Spleen (tissue), 11 donors: ENCODE measurements around the gene ZNF598. TPM values are rescaled to one million over a fixed set of nuclear protein-coding genes. Genes with fewer than 3 reads are reported as not detected.
"Not testable (repeated sequence)": the region's sequence is repeated elsewhere in the genome, so short reads cannot be mapped to it uniquely, and the experiment has no call there.

Source experiments
- DNase-seq: peaks from one replicate; pipeline ENCODE4 v3.0.0-alpha.2; 2020
- H3K27ac ChIP-seq, 8 donors: fragments of 200-600 bp; sonication (generic) in 7 of 8; 1 replicate in 4 of 8; 2 replicates in 4 of 8; pipeline versions ENCODE4 v1.5.0 to v1.8.0; 2016 to 2021; ENCODE audit warnings: inconsistent platforms in 4 of 8, mild to moderate bottlenecking in 4 of 8, moderate library complexity in 1 of 8
- H3K27me3 ChIP-seq, 7 donors: fragments of 200-600 bp; sonication (generic) in 6 of 7; replicated peaks in 1 of 7; 1 replicate in 4 of 7; 2 replicates in 3 of 7; pipeline versions ENCODE4 v1.5.0 to v1.8.0; 2016 to 2021; ENCODE audit warnings: inconsistent platforms in 3 of 7, mild to moderate bottlenecking in 1 of 7
- H3K36me3 ChIP-seq, 6 donors: fragments of 200-600 bp; sonication (generic) in 5 of 6; 1 replicate in 4 of 6; 2 replicates in 2 of 6; pipeline versions ENCODE4 v1.5.0 to v1.8.0; 2016 to 2021; ENCODE audit warnings: inconsistent platforms in 2 of 6
- H3K4me1 ChIP-seq, 6 donors: fragments of 200-600 bp; sonication (generic) in 5 of 6; 1 replicate in 3 of 6; 2 replicates in 3 of 6; pipeline versions ENCODE4 v1.5.0 to v1.8.0; 2016 to 2021; ENCODE audit warnings: inconsistent platforms in 3 of 6
- H3K4me3 ChIP-seq, 8 donors: fragments of 200-600 bp; sonication (generic) in 7 of 8; 1 replicate in 4 of 8; 2 replicates in 4 of 8; pipeline versions ENCODE4 v1.5.0 to v1.8.0; 2016 to 2021; ENCODE audit warnings: inconsistent platforms in 4 of 8, mild to moderate bottlenecking in 4 of 8, moderate library complexity in 2 of 8
- H3K9me3 ChIP-seq, 8 donors: fragments of 200-600 bp; sonication (generic) in 7 of 8; 1 replicate in 4 of 8; 2 replicates in 4 of 8; pipeline versions ENCODE4 v1.5.0 to v1.8.0; 2016 to 2021; ENCODE audit warnings: inconsistent platforms in 4 of 8
- CTCF ChIP-seq, 11 experiments: fragments of 200-600 bp in 7 of 11; fragments of 450-650 bp in 4 of 11; sonication (generic) in 4 of 11; IDR thresholded peaks in 8 of 11; conservative IDR thresholded peaks in 3 of 11; 1 replicate in 7 of 11; 2 replicates in 4 of 11; pipeline versions ENCODE4 v1.4.0 to v1.8.0; 2016 to 2021; ENCODE audit warnings: antibody characterized with exemption in 11 of 11, inconsistent platforms in 4 of 11, mild to moderate bottlenecking in 1 of 11
- POLR2A ChIP-seq, 3 donors: fragments of 450-650 bp; IDR thresholded peaks; one replicate each; pipeline ENCODE4 v1.5.1; 2017; ENCODE audit warnings: antibody characterized with exemption in 3 of 3, mild to moderate bottlenecking in 1 of 3
- POLR2AphosphoS5 ChIP-seq, 3 donors: sonication (generic); formaldehyde crosslinking; IDR thresholded peaks; one replicate each; pipeline ENCODE4 v1.5.1; 2017; ENCODE audit warnings: antibody characterized with exemption in 3 of 3
- WGBS, 5 donors: extraction: QIAGEN DNeasy Blood & Tissue Kit in 3 of 5; methylation state at CpG; one replicate each; pipeline versions ENCODE4 v1.1.5 to v1.1.7; 2013 to 2018; 5-methylcytosine and 5-hydroxymethylcytosine counted together
- intact Hi-C: fragments of 100-400 bp; cut with DNase I; formaldehyde crosslinking; loops from one replicate; pipeline ENCODE4 v1.15.0; 2023; ENCODE audit warnings: low total_unique reads
- polyA plus RNA-seq, 3 donors: library from polyadenylated mRNA; stranded (reverse); fragments of 200-250 nt; gene quantifications; one replicate each; pipeline ENCODE4 v1.2.1, GENCODE V29; 2013
- total RNA-seq, 7 donors: library from RNA; depleted of rRNA in 3 of 7; stranded (reverse); fragments of >200 nt in 3 of 7; fragmentation: NEBNext Ultra II Directional in 4 of 7; extraction: Animal tissue kit (Norgen Biotek cat#: 25700) in 4 of 7; gene quantifications; one replicate each; pipeline versions ENCODE4 v1.1.0 to v1.2.1, GENCODE V29; 2016 to 2021
- donor health status: healthy with polysubstance abuse.
- donor health status: DM: no; HTN: no; CAD: no; lungs with moderate emphysema.
- donor health status: DM: no; HTN: no; CAD: no.
- donor health status: Bipolar disorder and iron deficiency.
- donor health status: healthy.
- donor health status: DM: no; HTN: no; CAD: no.
- donor health status: DM: yes; HTN: yes; CAD: no.

The ZNF598 gene
- total and polyA plus RNA-seq, 10 donors = 21.8 to 56.2 (median 42.0) TPM

- peaks cover 20 to 60% (median 53%) of the 10 kb centered on the region in 6 donors for H3K4me1 ChIP-seq
- H3K4me3 ChIP-seq = peak within 1 kb of the TSS; percentile 66 to 95 (median 80)
- H3K9me3 ChIP-seq = no peaks in the 10 kb centered on the region
- H3K27ac ChIP-seq = peak within 1 kb of the TSS; percentile 71 to 99 (median 88)
- 0 to 1% (median 1%) methylated on average over 38 to 79 of the region's 79 CpGs for WGBS, 5 donors
- H3K36me3 ChIP-seq = peaks cover 0 to 33% (median 26%) of the 10 kb centered on the region in 6 donors
- TF ChIP-seq CTCF (IDR thresholded peaks at IDR 0.05 in 8 of 11, conservative IDR thresholded peaks at IDR 0.05 in 3 of 11) (peak; percentile 36 to 92 (median 80)), POLR2AphosphoS5 (IDR thresholded peaks at IDR 0.05) (peak; percentile 95 to 98 (median 97)), POLR2A (IDR thresholded peaks at IDR 0.05) (peak; percentile 71 to 92 (median 71))
- peaks cover 0 to 6% (median 0%) of the 10 kb centered on the region in 7 donors for H3K27me3 ChIP-seq
- DNase-seq = peak; percentile 99
- intact Hi-C loops = no loop called here
Measured at GRCh38 chr16:1959269-1960039, 50.2 kb downstream of the ZNF598 start, which contains the start of gene NDUFB10. NDUFB10 (plus strand) TSS chr16:1959538; CDS start chr16:1959625, 87 bp downstream.

DNA sequence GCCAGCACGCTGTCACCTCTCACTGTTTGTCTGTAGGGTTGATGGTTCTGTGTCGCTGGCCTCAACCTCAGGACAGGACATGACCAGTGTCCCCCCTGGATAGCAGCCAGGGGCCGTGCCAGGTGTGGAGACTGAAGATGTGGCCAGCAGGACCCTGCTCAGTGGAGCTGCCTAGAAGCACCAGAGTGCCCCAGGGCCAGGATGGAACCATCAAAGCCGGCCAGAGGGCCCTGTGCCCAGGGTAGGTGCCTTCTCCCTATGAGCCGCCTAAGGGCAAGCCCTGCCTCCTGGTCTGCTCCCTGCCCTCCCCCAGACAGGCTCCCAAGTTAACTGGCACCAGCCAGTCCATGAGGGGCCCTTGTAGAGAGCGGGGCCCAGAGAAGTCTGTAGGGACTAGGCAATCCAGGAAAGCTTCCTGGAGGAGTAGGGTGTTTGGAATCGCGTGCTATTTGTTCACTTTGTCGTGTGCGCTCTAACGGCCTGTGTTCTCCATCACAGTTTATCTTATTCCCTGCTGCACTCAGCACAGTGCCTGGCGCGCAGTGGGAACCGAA lies 50.8 kb downstream of the ZNF598 start:
- Histone ChIP-seq H3K36me3 (peaks cover 0 to 32% (median 26%) of the 10 kb centered on the region in 6 donors), H3K4me1 (peaks cover 20 to 54% (median 50%) of the 10 kb centered on the region in 6 donors), H3K27me3 (peaks cover 0 to 10% (median 0%) of the 10 kb centered on the region in 7 donors), H3K27ac (peak overlapping the region in 6 of 8 donors; percentile 82 to 99 (median 90)), H3K9me3 (no peaks in the 10 kb centered on the region), H3K4me3 (peak overlapping the region in 6 of 8 donors; percentile 66 to 95 (median 84))
- intact Hi-C loops = no loop called here
- 40 to 43% (median 42%) methylated on average over 10 to 14 of the region's 14 CpGs for WGBS, 5 donors
- peak; percentile 82 for DNase-seq
- TF ChIP-seq POLR2A (IDR thresholded peaks at IDR 0.05) (no peak), POLR2AphosphoS5 (IDR thresholded peaks at IDR 0.05) (no peak), CTCF (IDR thresholded peaks at IDR 0.05 in 8 of 11, conservative IDR thresholded peaks at IDR 0.05 in 3 of 11) (no peak)

DNA sequence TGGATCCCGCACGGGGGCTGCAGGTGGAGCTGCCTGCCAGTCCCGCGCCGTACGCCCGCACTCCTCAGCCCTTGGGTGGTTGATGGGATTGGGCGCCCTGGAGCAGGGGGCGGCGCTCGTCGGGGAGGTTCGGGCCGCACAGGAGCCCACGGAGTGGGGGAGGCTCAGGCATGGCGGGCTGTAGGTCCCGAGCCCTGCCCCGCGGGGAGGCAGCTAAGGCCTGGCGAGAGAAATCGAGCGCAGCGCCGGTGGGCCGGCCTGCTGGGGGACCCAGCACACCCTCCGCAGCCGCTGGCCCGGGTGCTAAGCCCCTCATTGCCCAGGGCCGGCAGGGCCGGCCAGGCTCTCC lies 51.5 kb downstream of the ZNF598 start:
- H3K36me3 ChIP-seq = peaks cover 0 to 25% (median 23%) of the 10 kb centered on the region in 6 donors
- H3K9me3 ChIP-seq, H3K27me3 ChIP-seq, intact Hi-C loops, DNase-seq, H3K4me3 ChIP-seq, H3K27ac ChIP-seq: not testable (repeated sequence)
- peaks cover 13 to 47% (median 43%) of the 10 kb centered on the region in 6 donors for H3K4me1 ChIP-seq
- WGBS, 5 donors = 69 to 92% (median 75%) methylated on average over 14 to 30 of the region's 30 CpGs

- H3K27me3 ChIP-seq, DNase-seq, intact Hi-C loops, H3K27ac ChIP-seq, H3K4me3 ChIP-seq, H3K9me3 ChIP-seq: not testable (repeated sequence)
- WGBS, 5 donors = 83 to 93% (median 89%) methylated on average over 16 to 22 of the region's 22 CpGs
- H3K4me1 ChIP-seq = peaks cover 8 to 42% (median 38%) of the 10 kb centered on the region in 6 donors
- H3K36me3 ChIP-seq = peaks cover 0 to 20% (median 17%) of the 10 kb centered on the region in 6 donors
Measured at GRCh38 chr16:1957434-1958142, 52.0 kb downstream of the ZNF598 start.
